Measurements from ENCODE around the gene ASAH2.

The ASAH2 gene

DNA sequence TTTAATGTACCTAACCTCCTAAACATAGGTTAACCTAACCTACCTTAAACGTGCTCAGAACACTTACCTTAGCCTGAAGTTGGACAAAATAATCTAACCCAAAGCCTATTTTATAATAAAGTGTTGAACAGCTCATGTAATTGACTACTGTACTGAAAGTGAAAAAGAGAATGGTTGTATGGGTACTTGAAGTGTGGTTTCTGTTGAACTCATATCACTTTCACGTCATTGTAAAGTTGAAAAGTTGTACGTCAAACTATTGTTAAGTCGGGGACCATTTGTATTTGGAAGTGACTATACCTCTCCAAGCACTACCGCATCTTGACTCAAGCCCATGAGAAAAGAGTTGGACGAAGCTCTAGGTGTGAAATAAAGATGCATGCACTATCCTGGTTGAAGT lies 37.9 kb upstream of the ASAH2 start:
- no peaks in the 10 kb centered on the region for H3K36me3 ChIP-seq (replicated peaks; ENCODE audit: insufficient read depth, low read length)
- H3K4me3 ChIP-seq (ENCODE audit: low read length) = no peak overlapping the region
- H3K9me3 ChIP-seq (replicated peaks; ENCODE audit: insufficient read depth, low read length) = no peaks in the 10 kb centered on the region
- TF ChIP-seq, protein P1, sequence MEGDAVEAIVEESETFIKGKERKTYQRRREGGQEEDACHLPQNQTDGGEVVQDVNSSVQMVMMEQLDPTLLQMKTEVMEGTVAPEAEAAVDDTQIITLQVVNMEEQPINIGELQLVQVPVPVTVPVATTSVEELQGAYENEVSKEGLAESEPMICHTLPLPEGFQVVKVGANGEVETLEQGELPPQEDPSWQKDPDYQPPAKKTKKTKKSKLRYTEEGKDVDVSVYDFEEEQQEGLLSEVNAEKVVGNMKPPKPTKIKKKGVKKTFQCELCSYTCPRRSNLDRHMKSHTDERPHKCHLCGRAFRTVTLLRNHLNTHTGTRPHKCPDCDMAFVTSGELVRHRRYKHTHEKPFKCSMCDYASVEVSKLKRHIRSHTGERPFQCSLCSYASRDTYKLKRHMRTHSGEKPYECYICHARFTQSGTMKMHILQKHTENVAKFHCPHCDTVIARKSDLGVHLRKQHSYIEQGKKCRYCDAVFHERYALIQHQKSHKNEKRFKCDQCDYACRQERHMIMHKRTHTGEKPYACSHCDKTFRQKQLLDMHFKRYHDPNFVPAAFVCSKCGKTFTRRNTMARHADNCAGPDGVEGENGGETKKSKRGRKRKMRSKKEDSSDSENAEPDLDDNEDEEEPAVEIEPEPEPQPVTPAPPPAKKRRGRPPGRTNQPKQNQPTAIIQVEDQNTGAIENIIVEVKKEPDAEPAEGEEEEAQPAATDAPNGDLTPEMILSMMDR (IDR thresholded peaks at IDR 0.05; ENCODE audit: low read length) = no peak
- TF ChIP-seq EZH2 (optimal IDR thresholded peaks at IDR 0.05; ENCODE audit: low read depth, low read length) = no peak
- no peak for TF ChIP-seq EZH2phosphoT487 (IDR thresholded peaks at IDR 0.05; ENCODE audit: low read length)
- H3K27ac ChIP-seq (ENCODE audit: low read length) = no peak overlapping the region
- H3K27me3 ChIP-seq (replicated peaks; ENCODE audit: insufficient read depth, low read length) = no peaks in the 10 kb centered on the region
- H3K9me2 ChIP-seq (replicated peaks; ENCODE audit: insufficient read depth, low read length) = no peaks in the 10 kb centered on the region
- no peaks in the 10 kb centered on the region for H3F3A ChIP-seq (ENCODE audit: insufficient read depth, low read length)
- DNase-seq = no peak
- no peaks in the 10 kb centered on the region for H3K4me1 ChIP-seq (ENCODE audit: low read length)
- no peaks in the 10 kb centered on the region for H3K79me2 ChIP-seq (ENCODE audit: low read length)
- no peaks in the 10 kb centered on the region for H4K20me1 ChIP-seq (ENCODE audit: insufficient read depth, low read length)
- no peak overlapping the region for H3K4me2 ChIP-seq (ENCODE audit: low read depth, low read length)
- no peak overlapping the region for H2AFZ ChIP-seq (ENCODE audit: low read length)
- no peak overlapping the region for H3K9ac ChIP-seq (ENCODE audit: low read length)

- no peak for TF ChIP-seq EZH2 (optimal IDR thresholded peaks at IDR 0.05; ENCODE audit: low read depth, low read length)
- TF ChIP-seq, protein P1 (IDR thresholded peaks at IDR 0.05; ENCODE audit: low read length) = no peak
- TF ChIP-seq EZH2phosphoT487 (IDR thresholded peaks at IDR 0.05; ENCODE audit: low read length) = no peak
- H3K4me2 ChIP-seq (ENCODE audit: low read depth, low read length) = no peak overlapping the region
These were observed 35.9 kb upstream of the ASAH2 start for GRCh38 chr10:50286996-50287803.

GRCh38 chr10:50286517-50286916 lies 35.2 kb upstream of the ASAH2 start:
- no peaks in the 10 kb centered on the region for H3K4me1 ChIP-seq (ENCODE audit: low read length)
- H2AFZ ChIP-seq (ENCODE audit: low read length) = no peak overlapping the region
- no peaks in the 10 kb centered on the region for H3F3A ChIP-seq (ENCODE audit: insufficient read depth, low read length)
- no peaks in the 10 kb centered on the region for H3K9me2 ChIP-seq (replicated peaks; ENCODE audit: insufficient read depth, low read length)
- H3K9me3 ChIP-seq (replicated peaks; ENCODE audit: insufficient read depth, low read length) = no peaks in the 10 kb centered on the region
- H3K4me3 ChIP-seq (ENCODE audit: low read length) = no peak overlapping the region
- no peak overlapping the region for H3K9ac ChIP-seq (ENCODE audit: low read length)
- H4K20me1 ChIP-seq (ENCODE audit: insufficient read depth, low read length) = no peaks in the 10 kb centered on the region
- no peak overlapping the region for H3K27ac ChIP-seq (ENCODE audit: low read length)
- TF ChIP-seq EZH2 (optimal IDR thresholded peaks at IDR 0.05; ENCODE audit: low read depth, low read length) = no peak
- TF ChIP-seq EZH2phosphoT487 (IDR thresholded peaks at IDR 0.05; ENCODE audit: low read length) = no peak
- TF ChIP-seq, protein P1 (IDR thresholded peaks at IDR 0.05; ENCODE audit: low read length) = no peak
- H3K27me3 ChIP-seq (replicated peaks; ENCODE audit: insufficient read depth, low read length) = no peaks in the 10 kb centered on the region
- H3K36me3 ChIP-seq (replicated peaks; ENCODE audit: insufficient read depth, low read length) = no peaks in the 10 kb centered on the region
- H3K79me2 ChIP-seq (ENCODE audit: low read length) = no peaks in the 10 kb centered on the region
- H3K4me2 ChIP-seq (ENCODE audit: low read depth, low read length) = no peak overlapping the region
- no peak for DNase-seq

More at GRCh38 chr10:50286996-50287803, 35.9 kb upstream of the ASAH2 start:
- no peaks in the 10 kb centered on the region for H4K20me1 ChIP-seq (ENCODE audit: insufficient read depth, low read length)
- no peaks in the 10 kb centered on the region for H3K9me3 ChIP-seq (replicated peaks; ENCODE audit: insufficient read depth, low read length)
- H3K27me3 ChIP-seq (replicated peaks; ENCODE audit: insufficient read depth, low read length) = no peaks in the 10 kb centered on the region
- H3K36me3 ChIP-seq (replicated peaks; ENCODE audit: insufficient read depth, low read length) = no peaks in the 10 kb centered on the region
- H3K4me3 ChIP-seq (ENCODE audit: low read length) = no peak overlapping the region
- no peak for DNase-seq
- no peak overlapping the region for H3K9ac ChIP-seq (ENCODE audit: low read length)
- no peak overlapping the region for H2AFZ ChIP-seq (ENCODE audit: low read length)
- H3F3A ChIP-seq (ENCODE audit: insufficient read depth, low read length) = no peaks in the 10 kb centered on the region
- H3K4me1 ChIP-seq (ENCODE audit: low read length) = no peaks in the 10 kb centered on the region
- H3K27ac ChIP-seq (ENCODE audit: low read length) = no peak overlapping the region
- H3K9me2 ChIP-seq (replicated peaks; ENCODE audit: insufficient read depth, low read length) = no peaks in the 10 kb centered on the region
- no peaks in the 10 kb centered on the region for H3K79me2 ChIP-seq (ENCODE audit: low read length)

All from MM.1S (cell line).